CD14-positive monocyte (primary cell): Measurements from ENCODE around the gene IL17B. TPM values are rescaled to one million over a fixed set of nuclear protein-coding genes. Genes with fewer than 3 reads are reported as not detected.
"Not testable (repeated sequence)": the region's sequence is repeated elsewhere in the genome, so short reads cannot be mapped to it uniquely, and the experiment has no call there.

ENCODE experiments used
- DNase-seq, 3 donors: peaks; one replicate each; pipeline ENCODE4 v3.0.0-alpha.2; 2011 to 2022
- H2AFZ ChIP-seq: 2 replicates; pipeline ENCODE4 v1.6.0; 2012; ENCODE audit warnings: mild to moderate bottlenecking, low read depth, low read length, inconsistent platforms; ENCODE audit not compliant: insufficient read depth, poor library complexity, severe bottlenecking
- H3K27ac ChIP-seq, 2 donors: 1 replicate in 1 of 2; 2 replicates in 1 of 2; pipeline ENCODE4 v1.5.1; 2012 to 2013; ENCODE audit warnings: low read length in 2 of 2, control low read depth in 1 of 2, inconsistent platforms in 1 of 2, low read depth in 1 of 2, mild to moderate bottlenecking in 1 of 2
- H3K27me3 ChIP-seq, 2 donors: one replicate each; pipeline versions ENCODE4 v1.6.0 to v1.6.1; 2011 to 2013; ENCODE audit warnings: low read length in 2 of 2; ENCODE audit not compliant: control insufficient read depth in 2 of 2, insufficient read depth in 2 of 2
- H3K36me3 ChIP-seq, 2 donors: replicated peaks in 1 of 2; 1 replicate in 1 of 2; 2 replicates in 1 of 2; pipeline versions ENCODE4 v1.5.1 to v1.6.1; 2012 to 2013; ENCODE audit warnings: low read length in 2 of 2, control low read depth in 1 of 2, inconsistent platforms in 1 of 2, mild to moderate bottlenecking in 1 of 2; ENCODE audit not compliant: insufficient read depth in 2 of 2, control insufficient read depth in 1 of 2
- H3K4me1 ChIP-seq, 2 donors: 1 replicate in 1 of 2; 2 replicates in 1 of 2; pipeline versions ENCODE4 v1.5.1 to v1.6.1; 2012 to 2013; ENCODE audit warnings: low read length in 2 of 2, control low read depth in 1 of 2, inconsistent platforms in 1 of 2, mild to moderate bottlenecking in 1 of 2, moderate library complexity in 1 of 2; ENCODE audit not compliant: insufficient read depth in 2 of 2, control insufficient read depth in 1 of 2
- H3K4me2 ChIP-seq: replicated peaks from 2 replicates; pipeline ENCODE3; 2012; ENCODE audit warnings: low read length, moderate library complexity, mild to moderate bottlenecking; ENCODE audit not compliant: poor library complexity, severe bottlenecking; ENCODE audit errors: extremely low read depth
- H3K4me3 ChIP-seq, 3 experiments: fragments of 200-600 bp in 1 of 3; sonication (generic) in 1 of 3; replicated peaks in 1 of 3; 1 replicate in 2 of 3; 2 replicates in 1 of 3; pipeline ENCODE4 v1.5.1; 2011 to 2013; ENCODE audit warnings: low read length in 3 of 3, mild to moderate bottlenecking in 3 of 3, control low read depth in 2 of 3, low read depth in 2 of 3, inconsistent platforms in 1 of 3, moderate library complexity in 1 of 3
- H3K79me2 ChIP-seq: 2 replicates; pipeline ENCODE4 v1.6.0; 2012; ENCODE audit warnings: mild to moderate bottlenecking, control low read depth, inconsistent platforms, low read length, moderate library complexity; ENCODE audit not compliant: insufficient read depth
- H3K9ac ChIP-seq: 2 replicates; pipeline ENCODE4 v1.6.0; 2017; ENCODE audit warnings: low read length, mild to moderate bottlenecking; ENCODE audit not compliant: insufficient read depth, poor library complexity, severe bottlenecking
- H3K9me3 ChIP-seq, 2 donors: replicated peaks in 1 of 2; 1 replicate in 1 of 2; 2 replicates in 1 of 2; pipeline versions ENCODE4 v1.5.1 to v1.6.1; 2012 to 2013; ENCODE audit warnings: low read length in 2 of 2, control low read depth in 1 of 2; ENCODE audit not compliant: control insufficient read depth in 1 of 2, insufficient read depth in 1 of 2
- H4K20me1 ChIP-seq: 2 replicates; pipeline ENCODE4 v1.6.0; 2012; ENCODE audit warnings: mild to moderate bottlenecking, low read length, control low read depth, moderate library complexity; ENCODE audit not compliant: insufficient read depth
- H3K27ac Mint-ChIP-seq, 7 donors: one replicate each; pipeline ENCODE4 v1.8.0; 2020; ENCODE audit warnings: mild to moderate bottlenecking in 7 of 7, mixed read lengths in 7 of 7, moderate library complexity in 6 of 7, inconsistent platforms in 2 of 7
- H3K27me3 Mint-ChIP-seq, 3 donors: one replicate each; pipeline ENCODE4 v1.8.0; 2021 to 2022; ENCODE audit warnings: low read depth in 3 of 3, mild to moderate bottlenecking in 3 of 3, mixed read lengths in 3 of 3, moderate library complexity in 3 of 3, inconsistent platforms in 1 of 3
- H3K36me3 Mint-ChIP-seq, 2 donors: one replicate each; pipeline ENCODE4 v1.8.0; 2020; ENCODE audit warnings: mixed read lengths in 2 of 2, inconsistent platforms in 1 of 2, mild to moderate bottlenecking in 1 of 2
- H3K4me1 Mint-ChIP-seq: one replicate; pipeline ENCODE4 v1.8.0; 2020; ENCODE audit warnings: mild to moderate bottlenecking, mixed read lengths
- H3K4me3 Mint-ChIP-seq, 2 donors: one replicate each; pipeline ENCODE4 v1.8.0; 2020; ENCODE audit warnings: mild to moderate bottlenecking in 2 of 2, mixed read lengths in 2 of 2, moderate library complexity in 1 of 2
- H3K9me3 Mint-ChIP-seq, 7 donors: one replicate each; pipeline ENCODE4 v1.8.0; 2020 to 2022; ENCODE audit warnings: mixed read lengths in 7 of 7, mild to moderate bottlenecking in 6 of 7, moderate library complexity in 6 of 7, inconsistent platforms in 2 of 7
- CTCF ChIP-seq: fragments of 200-600 bp; IDR thresholded peaks from one replicate; pipeline ENCODE4 v1.8.0; 2022; ENCODE audit warnings: antibody characterized with exemption, mild to moderate bottlenecking
- WGBS: methylation state at CpG from one replicate; pipeline ENCODE4 v1.1.5; 2013; ENCODE audit warnings: missing lambda C conversion rate; ENCODE audit not compliant: insufficient coverage; 5-methylcytosine and 5-hydroxymethylcytosine counted together
- intact Hi-C, 2 donors: fragments of 100-400 bp; cut with micrococcal nuclease; formaldehyde crosslinking; loops; one replicate each; pipeline versions ENCODE4 v1.15.0 to v1.15.1; 2023
- polyA plus RNA-seq, 3 donors: library from polyadenylated mRNA; depleted of rRNA in 1 of 3; unstranded in 2 of 3; stranded (reverse) in 1 of 3; fragments of 300-500 nt in 2 of 3; fragments of >200 nt in 1 of 3; fragmentation: Illumina TruSeq in 2 of 3; gene quantifications; 1 replicate in 2 of 3; 2 replicates in 1 of 3; pipeline ENCODE4 v1.2.3, GENCODE V29; 2012 to 2021

Gene IL17B
- polyA plus RNA-seq, 3 donors = not detected

- peak overlapping the region in 1 of 7 donors; percentile 1 for H3K27ac Mint-ChIP-seq
- Histone ChIP-seq H3K4me2 (no peak overlapping the region), H3K79me2 (no peaks in the 10 kb centered on the region), H3K4me3 (no peak overlapping the region), H3K27ac (no peak overlapping the region), H4K20me1 (no peaks in the 10 kb centered on the region), H2AFZ (no peak overlapping the region), H3K36me3 (no peaks in the 10 kb centered on the region), H3K27me3 (no peaks in the 10 kb centered on the region), H3K4me1 (no peaks in the 10 kb centered on the region), H3K9me3 (no peaks in the 10 kb centered on the region), H3K9ac (no peak overlapping the region)
- no peak overlapping the region for H3K4me3 Mint-ChIP-seq
- DNase-seq = no peak
- intact Hi-C loops = no loop called here
- H3K27me3 Mint-ChIP-seq = peaks cover 0 to 2% (median 0%) of the 10 kb centered on the region in 3 donors
- WGBS = 74% methylated on average over 3 of the region's 6 CpGs
- H3K36me3 Mint-ChIP-seq = no peaks in the 10 kb centered on the region
- H3K9me3 Mint-ChIP-seq = no peaks in the 10 kb centered on the region
- no peak for TF ChIP-seq CTCF
- no peaks in the 10 kb centered on the region for H3K4me1 Mint-ChIP-seq
These were observed 18.4 kb upstream of the IL17B start for GRCh38 chr5:149397530-149397929.

- H3K27ac ChIP-seq, H3K36me3 ChIP-seq, H3K36me3 Mint-ChIP-seq, H3K9me3 Mint-ChIP-seq, H3K4me2 ChIP-seq, intact Hi-C loops, H3K4me1 Mint-ChIP-seq, H3K9ac ChIP-seq, H3K27me3 Mint-ChIP-seq, H3K27me3 ChIP-seq, H3K9me3 ChIP-seq, H3K79me2 ChIP-seq, H3K27ac Mint-ChIP-seq, H2AFZ ChIP-seq, H3K4me3 Mint-ChIP-seq, H4K20me1 ChIP-seq, H3K4me1 ChIP-seq, H3K4me3 ChIP-seq, DNase-seq: not testable (repeated sequence)
These were observed 15.9 kb upstream of the IL17B start for GRCh38 chr5:149394996-149395395.
